CD4-positive, alpha-beta T cell treated with Interleukin-4 for 1 hour (primary cell): ENCODE measurements around the gene TTC28.
"Not testable (repeated sequence)": the region's sequence is repeated elsewhere in the genome, so short reads cannot be mapped to it uniquely, and the experiment has no call there.

Experiments
- DNase-seq, 2 donors: peaks; one replicate each; pipeline ENCODE4 v3.0.0-alpha.2; 2020 to 2022

TTC28 gene

GRCh38 chr22:28220626-28221363 lies 458.8 kb downstream of the TTC28 start:
- DNase-seq = no peak

GRCh38 chr22:28217277-28217676 lies 462.4 kb downstream of the TTC28 start:
- no peak for DNase-seq

GRCh38 chr22:28214750-28215149 lies 464.9 kb downstream of the TTC28 start:
- DNase-seq = not testable (repeated sequence)

- DNase-seq = not testable (repeated sequence)
Measured at GRCh38 chr22:28209457-28209856, 470.2 kb downstream of the TTC28 start.

GRCh38 chr22:28208787-28209186 lies 470.9 kb downstream of the TTC28 start:
- DNase-seq = no peak

GRCh38 chr22:28208036-28208435 lies 471.6 kb downstream of the TTC28 start:
- no peak for DNase-seq

- DNase-seq = no peak
Measured at GRCh38 chr22:28207281-28208030, 472.2 kb downstream of the TTC28 start.

GRCh38 chr22:28205926-28206325 lies 473.7 kb downstream of the TTC28 start:
- no peak for DNase-seq

- DNase-seq = no peak
Measured at GRCh38 chr22:28204382-28204781, 475.3 kb downstream of the TTC28 start.

GRCh38 chr22:28203286-28203685 lies 476.4 kb downstream of the TTC28 start:
- DNase-seq = no peak

GRCh38 chr22:28198692-28199091 lies 480.9 kb downstream of the TTC28 start:
- no peak for DNase-seq

- DNase-seq = not testable (repeated sequence)
Measured at GRCh38 chr22:28191571-28191970, 488.1 kb downstream of the TTC28 start.

GRCh38 chr22:28188178-28188879 lies 491.3 kb downstream of the TTC28 start:
- no peak for DNase-seq

GRCh38 chr22:28187612-28188011 lies 492.0 kb downstream of the TTC28 start:
- no peak for DNase-seq

GRCh38 chr22:28186641-28187040 lies 493.0 kb downstream of the TTC28 start:
- no peak for DNase-seq

GRCh38 chr22:28185130-28185529 lies 494.5 kb downstream of the TTC28 start:
- no peak for DNase-seq

GRCh38 chr22:28183078-28183860 lies 496.4 kb downstream of the TTC28 start:
- DNase-seq = no peak

GRCh38 chr22:28180804-28181731 lies 498.6 kb downstream of the TTC28 start:
- no peak for DNase-seq

GRCh38 chr22:28179392-28179791 lies 500.2 kb downstream of the TTC28 start:
- no peak for DNase-seq

- no peak for DNase-seq
Measured at GRCh38 chr22:28175730-28176492, 503.7 kb downstream of the TTC28 start.

- no peak for DNase-seq
Measured at GRCh38 chr22:28174509-28174908, 505.1 kb downstream of the TTC28 start.
